ENCODE measurements around the gene PAK5. TPM values are rescaled to one million over a fixed set of nuclear protein-coding genes. Genes with fewer than 3 reads are reported as not detected.

The PAK5 gene
- total and polyA plus RNA-seq, 9 of the 15 experiments (the other 6 are each of a cell fraction or from before 2014, with no cell fraction given), result not detected

GRCh38 chr20:9686455-9686854, 152.4 kb downstream of the PAK5 start (continued):
- TF ChIP-seq NCOA4 (IDR thresholded peaks at IDR 0.05; ENCODE audit: partially characterized antibody), result no peak
- TF ChIP-seq MCM3 (IDR thresholded peaks at IDR 0.05), result no peak
- TF ChIP-seq NCOR1 (IDR thresholded peaks at IDR 0.05), result no peak
- no peak for TF ChIP-seq KLF10 (CRISPR knock-in tag; IDR thresholded peaks at IDR 0.05)
- TF ChIP-seq TRIM24 (IDR thresholded peaks at IDR 0.05), result no peak
- no peak for TF ChIP-seq ERF (CRISPR knock-in tag; IDR thresholded peaks at IDR 0.05)

GRCh38 chr20:9686001-9686400, 152.9 kb downstream of the PAK5 start:
- intact Hi-C loops (cut with micrococcal nuclease), result no loop called here
- Histone ChIP-seq H3K9me1 (ENCODE audit: control insufficient read depth, insufficient read depth, low read length) (no peaks in the 10 kb centered on the region), H3K4me3 (no peak overlapping the region), H3K4me2 (ENCODE audit: insufficient read depth, low read length) (no peak overlapping the region), H2AFZ (ENCODE audit: low read depth, low read length) (no peak overlapping the region), H3K27ac (ENCODE audit: extremely low read depth, low read depth, low read length) (no peak overlapping the region), H3K9ac (ENCODE audit: insufficient read depth in 1 of 2, low read depth in 2 of 2, low read length in 2 of 2) (no peak overlapping the region), H3K4me1 (replicated peaks in 1 of 2; ENCODE audit: control insufficient read depth in 2 of 2, insufficient read depth in 2 of 2, low read length in 2 of 2) (no peaks in the 10 kb centered on the region), H3K27me3 (ENCODE audit: control insufficient read depth in 2 of 2, insufficient read depth in 2 of 2, low read length in 2 of 2) (no peaks in the 10 kb centered on the region), H4K20me1 (replicated peaks; ENCODE audit: control insufficient read depth, insufficient read depth, low read length) (no peaks in the 10 kb centered on the region), H3K9me3 (replicated peaks; ENCODE audit: control insufficient read depth, insufficient read depth, low read depth, low read length) (no peaks in the 10 kb centered on the region), H3K36me3 (ENCODE audit: control insufficient read depth, insufficient read depth, low read length) (no peaks in the 10 kb centered on the region), H3K79me2 (ENCODE audit: control insufficient read depth, insufficient read depth, low read length) (no peaks in the 10 kb centered on the region)
- no peak for FAIRE-seq
- in situ Hi-C loops (cut with MboI), result no loop called here
- no peak for ATAC-seq
- CTCF ChIA-PET (ENCODE audit: low intra/inter-chr PET ratio), result no interaction called here
- no TSS peak for BruUV-seq (replicated peaks)
- POLR2A ChIA-PET, result no interaction called here
- no peak for DNase-seq (ENCODE audit: extremely low read depth in 1 of 4, low spot score in 3 of 4)
- TF ChIP-seq ZZZ3 (IDR thresholded peaks at IDR 0.05) (no peak), ZC3H11A (IDR thresholded peaks at IDR 0.05; ENCODE audit: low read depth, low read length) (no peak), PKNOX1 (IDR thresholded peaks at IDR 0.05) (no peak), ZNF778 (CRISPR knock-in tag; IDR thresholded peaks at IDR 0.05) (no peak), ATF4 (CRISPR knock-in tag; IDR thresholded peaks at IDR 0.05) (no peak), ZNF507 (tag; conservative IDR thresholded peaks at IDR 0.05) (no peak), ARID4B (CRISPR knock-in tag; IDR thresholded peaks at IDR 0.05) (no peak), SIX5 (IDR thresholded peaks at IDR 0.05; ENCODE audit: borderline replicate concordance in 1 of 2, insufficient read depth in 1 of 2, low read depth in 1 of 2, low read length in 2 of 2) (no peak), FOXK1 (CRISPR knock-in tag; IDR thresholded peaks at IDR 0.05; ENCODE audit: borderline replicate concordance) (no peak), ZNF24 (IDR thresholded peaks at IDR 0.05) (no peak), RB1 (IDR thresholded peaks at IDR 0.05; ENCODE audit: low read depth) (no peak)
